GM12878 (cell line): ENCODE results near the gene EHD4. TPM values are rescaled to one million over a fixed set of nuclear protein-coding genes. Genes with fewer than 3 reads are reported as not detected.

Experiments
- ATAC-seq: fragments of 200-7000 bp; cut with Tn5 transposase; 3 replicates; pipeline ENCODE4 v1.9.1; 2020; ENCODE audit warnings: mild to moderate bottlenecking, moderate library complexity
- BruUV-seq: library from RNA; stranded (reverse); fragments of 400-500 nt; replicated peaks from 2 replicates; lab custom pipeline; 2021; lab: Mats Ljungman, UMichigan
- CTCF ChIA-PET: fragments of 300-600 bp; sonication (Branson Sonifier 250); formaldehyde crosslinking; extraction: SDS; loops from one replicate; lab custom pipeline; 2021; ENCODE audit warnings: inconsistent platforms; lab: Yijun Ruan, JAX
- POLR2A ChIA-PET: fragments of 350-600 bp; formaldehyde crosslinking; extraction: SDS; loops from one replicate; lab custom pipeline; 2021; ENCODE audit warnings: inconsistent platforms; lab: Charles Lee
- RAD21 ChIA-PET: fragments of 300-600 bp; sonication (Branson Sonifier 250); formaldehyde crosslinking; loops from one replicate; lab custom pipeline; 2023; ENCODE audit warnings: antibody characterized with exemption; ENCODE audit not compliant: unreplicated experiment; lab: Charles Lee
- SMC1A ChIA-PET: fragments of 300-600 bp; sonication (Branson Sonifier 250); formaldehyde crosslinking; loops from one replicate; lab custom pipeline; 2023; ENCODE audit not compliant: unreplicated experiment, uncharacterized antibody; lab: Charles Lee
- DNase-seq: peaks from one replicate; pipeline ENCODE4 v3.0.0-alpha.2; 2011; ENCODE audit warnings: low read depth, low spot score
- FAIRE-seq: peaks from 3 replicates; lab custom pipeline; 2011; peaks lifted over from hg19 to GRCh38; lab: Jason Lieb, UNC
- H2AFZ ChIP-seq: 2 replicates; pipeline ENCODE4 v1.6.0; 2011; ENCODE audit warnings: low read depth, low read length, control low read depth; ENCODE audit not compliant: control insufficient read depth
- H3K27ac ChIP-seq: 2 replicates; pipeline ENCODE4 v1.5.1; 2011; ENCODE audit warnings: control low read depth; ENCODE audit not compliant: control insufficient read depth, insufficient read depth
- H3K27me3 ChIP-seq, 2 experiments: replicated peaks in 1 of 2; 2 replicates each; pipeline versions ENCODE4 v1.6.0 to v1.6.1; 2011; ENCODE audit warnings: low read length in 1 of 2; ENCODE audit not compliant: control insufficient read depth in 2 of 2, insufficient read depth in 2 of 2
- H3K36me3 ChIP-seq, 2 experiments: 2 replicates each; pipeline ENCODE4 v1.5.1; 2011; ENCODE audit warnings: low read length in 1 of 2; ENCODE audit not compliant: control insufficient read depth in 2 of 2, insufficient read depth in 2 of 2
- H3K4me1 ChIP-seq: 2 replicates; pipeline ENCODE4 v1.6.1; 2011; ENCODE audit warnings: mild to moderate bottlenecking, low read length, moderate library complexity, mixed read lengths; ENCODE audit not compliant: control insufficient read depth, insufficient read depth
- H3K4me2 ChIP-seq: 2 replicates; pipeline ENCODE4 v1.6.0; 2011; ENCODE audit warnings: control low read depth; ENCODE audit not compliant: control insufficient read depth, insufficient read depth
- H3K4me3 ChIP-seq: fragments of 200-600 bp; sonication (generic); 2 replicates; pipeline ENCODE4 v1.5.1; 2016
- H3K79me2 ChIP-seq: 2 replicates; pipeline ENCODE4 v1.6.0; 2011; ENCODE audit warnings: low read length; ENCODE audit not compliant: control insufficient read depth, insufficient read depth
- H3K9ac ChIP-seq: 2 replicates; pipeline ENCODE4 v1.8.0; 2011; ENCODE audit warnings: low read length, control low read depth, mixed read lengths; ENCODE audit not compliant: control insufficient read depth, insufficient read depth
- H3K9me3 ChIP-seq: replicated peaks from 3 replicates; pipeline ENCODE4 v1.5.1; 2011; ENCODE audit warnings: mild to moderate bottlenecking, low read length; ENCODE audit not compliant: control insufficient read depth, insufficient read depth
- H4K20me1 ChIP-seq: 2 replicates; pipeline ENCODE4 v1.6.0; 2011; ENCODE audit not compliant: control insufficient read depth, insufficient read depth
- ASH2L ChIP-seq: fragments of 300-600, 200-600 bp; sonication (generic); IDR thresholded peaks from 2 replicates; pipeline ENCODE4 v1.6.1; 2017; ENCODE audit warnings: low read depth, mild to moderate bottlenecking, borderline replicate concordance
- ATF3 ChIP-seq: IDR thresholded peaks from 2 replicates; pipeline ENCODE4 v1.6.1; 2011; ENCODE audit warnings: low read depth, mild to moderate bottlenecking, low read length, moderate library complexity, borderline replicate concordance; ENCODE audit errors: extremely low read depth
- CBX5 ChIP-seq: sonication (generic); IDR thresholded peaks from 2 replicates; pipeline ENCODE4 v1.6.1; 2016; ENCODE audit warnings: low read depth, moderate library complexity, mild to moderate bottlenecking, inconsistent platforms
- CHD1 ChIP-seq: IDR thresholded peaks from 2 replicates; pipeline ENCODE4 v1.6.1; 2012; ENCODE audit warnings: low read depth, low read length, improper control_type of control experiment
- IKZF1 ChIP-seq: fragments of 450-650 bp; conservative IDR thresholded peaks from 2 replicates; pipeline ENCODE4 v1.6.1; 2017; ENCODE audit warnings: antibody characterized with exemption, mild to moderate bottlenecking
- KLF5 ChIP-seq: fragments of 450-650 bp; IDR thresholded peaks from 2 replicates; pipeline ENCODE4 v1.6.1; 2014; ENCODE audit warnings: mild to moderate bottlenecking; ENCODE audit not compliant: partially characterized antibody
- PML ChIP-seq: IDR thresholded peaks from 2 replicates; pipeline ENCODE4 v1.6.1; 2012; ENCODE audit warnings: low read length, inconsistent platforms
- RAD21 ChIP-seq: IDR thresholded peaks from 2 replicates; pipeline ENCODE4 v1.6.1; 2011; ENCODE audit warnings: mild to moderate bottlenecking, low read depth, low read length, moderate library complexity; ENCODE audit not compliant: insufficient read depth
- RELB ChIP-seq: fragments of 450-650 bp; IDR thresholded peaks from 2 replicates; pipeline ENCODE4 v1.6.1; 2017; ENCODE audit warnings: low read depth, mild to moderate bottlenecking, moderate library complexity
- SREBF2 ChIP-seq: IDR thresholded peaks from 2 replicates; pipeline ENCODE4 v1.6.1; 2012; ENCODE audit warnings: mild to moderate bottlenecking, low read length
- TCF3 ChIP-seq: IDR thresholded peaks from 2 replicates; pipeline ENCODE4 v1.6.1; 2012; ENCODE audit warnings: low read depth, mild to moderate bottlenecking, low read length, borderline replicate concordance; ENCODE audit not compliant: insufficient read depth
- WRNIP1 ChIP-seq: IDR thresholded peaks from 2 replicates; pipeline ENCODE4 v1.6.1; 2011; ENCODE audit warnings: low read depth, low read length, improper control_type of control experiment, borderline replicate concordance
- WGBS: methylation state at CpG from one replicate; pipeline ENCODE4 v1.1.6; 2016; ENCODE audit warnings: low lambda C conversion rate; ENCODE audit not compliant: insufficient replicate concordance, insufficient coverage; ENCODE audit errors: missing lambda C conversion rate; 5-methylcytosine and 5-hydroxymethylcytosine counted together
- in situ Hi-C: fragments of 300-500 bp; cut with MboI; formaldehyde crosslinking; loops from 9 replicates; pipeline ENCODE4 v1.14.3; 2018; ENCODE audit warnings: mixed read lengths
- intact Hi-C: fragments of 100-400 bp; cut with micrococcal nuclease; formaldehyde crosslinking; loops from one replicate; pipeline ENCODE4 v1.14.2; 2022; ENCODE audit not compliant: unreplicated experiment
- polyA plus RNA-seq, 11 experiments: library from polyadenylated mRNA; depleted of rRNA in 4 of 11; unstranded in 6 of 11; stranded (reverse) in 5 of 11; fragments of >200 nt; fragmentation: Nextera tagmentation in 4 of 11; fragmentation: Illumina TruSeq in 1 of 11; extraction: Ambion mirVana in 4 of 11; extraction: Trizol in 1 of 11; gene quantifications; 1 replicate in 1 of 11; 2 replicates in 10 of 11; pipeline versions ENCODE4 v1.2.1 to v1.2.3, GENCODE V29; 2011 to 2016; ENCODE audit warnings: inconsistent platforms in 2 of 11, missing spikeins in 2 of 11, low read depth in 1 of 11
- total RNA-seq, 4 experiments: library from RNA; depleted of rRNA in 3 of 4; stranded (reverse); fragments of >200 nt in 3 of 4; fragmentation: Illumina TruSeq in 1 of 4; extraction: Trizol in 1 of 4; gene quantifications; 2 replicates each; pipeline versions ENCODE4 v1.2.1 to v1.2.3, GENCODE V29; 2013 to 2021

The EHD4 gene
- total and polyA plus RNA-seq, 10 of the 15 experiments (the other 5 are each of a cell fraction or from before 2014, with no cell fraction given), result 4.2 to 62.9 (median 44.7) TPM

GRCh38 chr15:41891946-41892345, 80.4 kb downstream of the EHD4 start:
- ChIA-PET SMC1A (interaction anchor here (0.9 kb wide), 1 partner anchor 82 kb away, joined by 5 read pairs; no protein-coding TSS in a partner anchor), RAD21 (interaction anchor here (1.6 kb wide), 1 partner anchor 13 kb away, joined by 4 read pairs; no protein-coding TSS in a partner anchor), CTCF (interaction anchor here (2.3 kb wide), 1 partner anchor 13 kb away, joined by 8 read pairs; no protein-coding TSS in a partner anchor), POLR2A (interaction anchor here (1.2 to 1.4 kb wide), 2 partner anchors 13 to 81 kb away, joined by 3 to 4 read pairs; partner anchors contain the start of gene EHD4)
- no peaks in the 10 kb centered on the region for H4K20me1 ChIP-seq
- H3K4me1 ChIP-seq, result peaks cover 19% of the 10 kb centered on the region
- intact Hi-C loops (no loop called here), in situ Hi-C loops (no loop called here)
- FAIRE-seq, result no peak
- no peaks in the 10 kb centered on the region for H3K79me2 ChIP-seq
- H3K4me2 ChIP-seq, result no peak overlapping the region
- H2AFZ ChIP-seq, result no peak overlapping the region
- DNase-seq, result no peak
- H3K4me3 ChIP-seq, result no peak overlapping the region
- 0 out of 4 replicates have a peak, but pooled peaks cover 0 to 2% of the 10 kb centered on the region in 2 experiments for H3K36me3 ChIP-seq
- H3K27ac ChIP-seq, result no peak overlapping the region
- TF ChIP-seq ASH2L, result no peak
- no peak for TF ChIP-seq IKZF1
- no peak for TF ChIP-seq CHD1
- TF ChIP-seq SREBF2, result no peak
- TF ChIP-seq RAD21, result no peak
- TF ChIP-seq WRNIP1, result no peak
- TF ChIP-seq ATF3, result no peak
- TF ChIP-seq KLF5, result no peak
- TF ChIP-seq TCF3, result no peak
- TF ChIP-seq RELB, result no peak
- no peak for TF ChIP-seq PML
- no peak for TF ChIP-seq CBX5
- WGBS, result 72% methylated on average over 3 of the region's 3 CpGs
- ATAC-seq, result no peak
- H3K27me3 ChIP-seq, result no peaks in the 10 kb centered on the region
- no peaks in the 10 kb centered on the region for H3K9me3 ChIP-seq
- no peak overlapping the region for H3K9ac ChIP-seq
- BruUV-seq, result no TSS peak
